Activated T-cell treated with anti-CD3 and anti-CD28 coated beads for 48 hours (primary cell): Measurements from ENCODE around the gene PPP2R2B.

Experiments
- DNase-seq: peaks from one replicate; pipeline ENCODE4 v3.0.0-alpha.2; 2020; ENCODE audit warnings: low read depth

PPP2R2B gene

DNA sequence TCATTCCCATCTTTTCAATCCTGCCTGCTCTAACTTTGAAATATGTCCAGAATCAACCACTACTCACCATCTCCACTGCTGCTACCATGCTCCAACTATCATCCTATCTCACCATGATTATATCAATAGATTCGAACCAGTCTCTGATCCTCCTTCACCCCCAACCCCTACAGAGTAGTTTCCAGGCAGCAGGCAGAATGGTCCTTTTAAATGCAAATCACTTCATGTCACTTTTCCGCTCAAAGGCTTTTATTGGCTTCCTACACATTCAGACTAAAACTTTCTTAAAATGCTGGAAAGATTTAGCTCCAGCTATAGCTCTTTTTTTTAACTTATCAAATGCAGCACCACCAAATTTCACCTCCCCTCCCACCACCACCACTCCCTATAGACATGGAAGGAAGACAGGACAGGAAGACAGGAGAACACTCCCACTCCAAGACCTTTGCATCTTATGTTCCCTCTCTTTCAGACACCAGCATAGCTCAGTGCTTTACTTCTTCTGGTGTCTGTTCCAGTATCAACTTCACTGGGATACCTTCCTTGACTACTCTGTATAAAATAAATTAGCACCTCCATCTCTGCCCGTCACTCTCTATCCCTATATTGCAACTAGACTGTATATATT, 9.9 kb upstream of the PPP2R2B start:
- DNase-seq = no peak

DNA sequence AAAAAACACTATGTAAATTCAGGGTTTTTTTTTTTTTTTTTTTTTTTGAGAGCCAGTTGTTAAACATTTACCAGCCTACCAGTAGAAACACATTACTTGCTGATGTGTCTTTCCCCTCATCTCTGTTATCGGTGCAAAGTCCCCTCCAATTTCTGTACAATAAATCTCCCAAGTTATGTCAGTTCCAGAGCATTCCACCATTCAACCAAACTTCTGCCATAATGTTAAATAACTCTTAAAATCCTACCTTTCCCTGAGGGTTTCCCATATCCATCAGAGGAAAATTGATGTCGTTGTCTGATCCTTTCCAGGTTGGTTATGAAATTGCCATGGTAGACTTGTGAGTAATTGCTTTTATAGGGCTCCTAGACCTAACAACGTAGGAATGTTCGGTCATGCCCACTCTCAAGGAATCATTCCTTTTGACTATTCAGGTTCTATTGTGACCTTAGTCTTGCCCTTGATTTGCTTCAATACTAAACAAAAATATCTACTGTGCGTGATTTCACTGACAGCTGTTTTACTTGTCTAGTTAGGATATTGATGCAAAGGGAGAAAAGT, 5.6 kb upstream of the PPP2R2B start:
- DNase-seq = no peak

DNA sequence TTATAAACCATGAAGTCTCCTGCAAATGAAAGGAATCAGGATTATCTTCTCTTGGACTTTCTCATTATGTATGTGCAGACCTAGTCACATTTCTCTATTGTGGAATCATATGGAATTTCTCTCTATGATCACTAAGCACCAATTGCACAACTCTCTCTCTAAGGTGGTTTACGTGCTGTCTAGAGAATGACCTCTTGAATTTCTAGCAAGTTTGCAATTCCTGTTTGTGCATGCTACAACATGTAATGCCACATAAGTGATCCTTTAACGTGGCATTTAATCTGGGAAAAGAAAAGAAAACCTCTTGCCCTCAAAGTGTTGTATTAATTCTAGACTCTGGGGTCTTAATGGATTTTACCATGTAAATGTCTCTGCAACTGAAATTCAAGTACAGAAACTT, 5.0 kb upstream of the PPP2R2B start:
- DNase-seq = no peak

DNA sequence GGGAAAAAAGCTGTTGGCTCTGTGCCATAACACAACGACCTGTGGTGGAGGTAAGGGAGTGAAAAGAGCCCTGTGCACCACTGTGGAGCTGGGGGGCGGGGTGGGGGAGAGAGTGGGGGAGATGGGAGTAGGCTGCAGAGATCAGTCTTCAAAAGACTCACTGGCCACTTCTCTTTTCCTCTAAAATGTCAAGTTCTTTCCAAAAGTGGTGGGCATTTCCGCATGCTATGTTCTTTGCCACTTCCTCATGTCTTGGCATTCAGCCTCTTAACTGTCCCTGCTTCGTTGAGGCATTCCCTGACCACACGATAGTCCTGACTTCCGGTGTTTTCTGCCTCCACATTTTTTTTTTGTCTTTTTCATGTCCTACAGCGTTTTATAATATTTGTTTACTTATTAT, 2.4 kb upstream of the PPP2R2B start:
- DNase-seq = no peak

DNA sequence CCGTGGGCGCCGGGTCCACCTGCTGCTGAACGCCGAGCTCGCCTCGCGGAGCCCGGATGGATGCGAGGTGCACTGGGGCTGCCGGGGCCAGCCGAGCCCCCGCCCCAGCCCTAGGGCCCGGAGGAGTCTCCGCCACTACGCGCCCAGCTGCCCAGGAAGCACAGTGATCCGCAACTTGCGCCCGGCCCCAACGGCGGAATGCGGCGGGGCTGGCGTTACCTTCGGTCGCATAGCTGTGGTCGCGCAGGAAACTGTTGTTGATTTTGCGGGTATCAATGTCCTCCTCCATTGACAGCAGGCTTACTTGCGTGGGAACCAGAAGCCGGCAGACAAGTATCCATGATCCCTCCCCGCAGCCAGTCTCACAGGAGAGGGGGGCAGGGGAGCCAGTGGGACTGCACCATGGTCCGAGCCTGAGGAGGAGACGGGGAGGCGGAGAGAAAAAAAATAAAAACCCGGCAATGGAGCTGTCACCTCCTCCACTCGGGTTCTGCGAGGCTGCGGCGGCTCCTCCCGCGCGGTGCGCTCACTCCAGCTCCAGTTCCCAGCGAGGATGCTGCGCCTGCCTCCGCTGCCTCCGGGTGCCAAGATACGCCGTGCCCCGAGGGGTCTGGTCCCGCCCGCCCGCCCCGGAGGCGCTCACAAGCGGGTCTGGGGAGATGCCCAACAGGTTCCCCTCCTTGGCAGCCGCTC, 628 bp downstream of the PPP2R2B start:
- no peak for DNase-seq

DNA sequence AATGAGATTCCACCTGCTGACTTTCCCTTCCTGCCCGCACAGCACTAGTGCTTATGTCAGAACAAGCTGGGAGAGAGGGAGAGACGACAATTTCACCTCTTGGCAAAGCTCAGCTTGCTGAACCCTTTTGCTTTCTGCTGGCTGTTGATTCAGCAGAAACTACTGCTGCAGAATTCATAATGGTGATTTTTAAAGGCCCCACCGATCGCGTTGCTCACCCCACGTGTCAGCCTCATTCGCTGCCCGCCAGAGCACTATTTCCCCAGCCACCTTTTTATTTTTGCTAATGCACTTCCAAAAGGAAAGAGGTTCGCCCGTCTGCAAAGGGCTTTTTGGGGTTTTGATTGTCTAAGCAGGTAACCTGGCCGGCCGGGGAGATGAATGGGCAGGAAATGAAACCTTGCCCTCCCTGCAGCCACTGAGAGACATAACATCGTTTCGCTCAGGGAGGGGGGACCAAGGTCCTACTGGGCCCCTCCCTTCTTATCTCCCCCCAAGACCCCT, 1.3 kb downstream of the PPP2R2B start:
- DNase-seq = no peak

DNA sequence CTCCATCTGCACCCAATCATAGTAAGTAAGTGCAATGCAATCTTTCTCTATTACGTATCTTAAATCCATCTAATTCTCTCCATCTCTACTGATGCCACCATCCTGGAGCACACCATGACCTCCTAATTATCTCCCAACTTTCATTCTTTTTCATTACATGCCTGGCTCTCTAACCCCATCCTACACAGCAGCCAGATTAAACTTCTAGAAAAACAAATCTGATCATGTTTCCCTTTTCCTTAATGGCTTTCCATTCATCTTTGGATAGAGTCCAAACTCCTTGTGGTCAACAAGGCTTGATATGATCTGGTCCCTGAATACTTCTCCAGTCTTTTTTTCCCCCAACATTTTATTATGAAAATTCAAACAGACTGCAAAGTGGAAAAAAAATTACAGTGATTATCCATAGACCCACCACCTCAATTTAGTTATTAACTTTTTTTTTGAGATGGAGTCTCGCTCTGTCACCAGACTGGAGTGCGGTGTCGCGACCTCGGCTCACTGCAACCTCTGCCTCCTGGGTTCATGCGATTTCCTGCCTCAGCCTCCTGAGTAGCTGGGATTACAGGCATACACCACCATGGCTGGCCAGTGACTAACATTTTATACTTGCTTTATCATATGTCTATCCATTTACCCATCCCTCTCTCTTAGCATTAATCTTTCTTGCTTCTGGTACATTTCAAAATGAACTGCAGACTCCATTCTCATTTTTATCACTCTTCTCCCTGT, 5.2 kb downstream of the PPP2R2B start:
- no peak for DNase-seq

DNA sequence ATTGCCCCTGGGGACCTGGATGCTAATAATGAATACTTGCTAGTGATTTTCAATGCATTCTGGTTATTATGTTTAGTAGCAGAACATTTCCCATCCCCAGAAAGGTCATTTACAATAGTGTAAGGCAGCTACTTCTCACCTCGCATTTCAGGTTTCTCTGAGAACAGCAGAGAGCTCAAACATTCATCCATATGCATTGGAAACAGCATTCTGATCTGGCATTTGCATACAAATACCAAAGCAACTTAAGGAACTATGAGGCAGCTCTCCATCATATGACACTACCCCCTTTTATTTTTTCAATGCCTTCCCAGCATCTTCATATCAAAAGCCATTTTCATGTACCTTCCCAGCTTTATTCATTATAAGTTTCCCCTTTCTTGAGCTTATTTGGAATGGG, 6.4 kb downstream of the PPP2R2B start:
- no peak for DNase-seq

DNA sequence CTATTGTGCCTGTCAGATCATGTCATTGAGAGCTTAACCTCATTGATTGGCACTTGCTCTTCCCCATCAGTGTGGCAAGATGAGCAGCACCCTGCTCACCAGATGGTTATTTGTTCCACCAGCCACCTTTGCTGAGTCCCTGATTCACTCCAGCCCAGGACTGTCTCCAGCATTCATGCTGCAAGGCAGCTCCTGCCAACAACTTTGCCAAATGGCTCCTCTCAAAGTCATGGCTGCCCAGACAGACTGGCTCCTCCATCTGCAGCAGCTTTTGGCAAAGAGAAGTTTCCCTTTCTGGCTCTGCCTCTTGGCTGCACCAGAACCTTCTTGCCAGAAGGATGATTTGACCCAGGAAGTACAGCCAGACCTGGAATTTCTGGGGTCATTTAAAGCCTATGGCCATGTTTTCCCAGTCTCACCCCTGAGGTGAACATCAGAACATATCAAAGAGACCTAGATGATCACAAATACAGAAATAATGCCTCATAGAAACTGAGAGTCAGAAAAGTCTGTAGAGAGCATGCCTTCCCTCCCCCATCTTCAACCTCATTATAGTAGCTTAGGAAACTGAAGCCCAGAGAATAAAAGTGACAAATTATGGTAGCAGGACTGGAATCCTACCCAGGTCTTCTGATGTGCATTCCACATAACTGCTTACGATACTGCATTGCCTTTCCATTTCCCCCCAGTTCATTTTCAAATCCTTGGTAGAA, 10.4 kb downstream of the PPP2R2B start:
- no peak for DNase-seq

DNA sequence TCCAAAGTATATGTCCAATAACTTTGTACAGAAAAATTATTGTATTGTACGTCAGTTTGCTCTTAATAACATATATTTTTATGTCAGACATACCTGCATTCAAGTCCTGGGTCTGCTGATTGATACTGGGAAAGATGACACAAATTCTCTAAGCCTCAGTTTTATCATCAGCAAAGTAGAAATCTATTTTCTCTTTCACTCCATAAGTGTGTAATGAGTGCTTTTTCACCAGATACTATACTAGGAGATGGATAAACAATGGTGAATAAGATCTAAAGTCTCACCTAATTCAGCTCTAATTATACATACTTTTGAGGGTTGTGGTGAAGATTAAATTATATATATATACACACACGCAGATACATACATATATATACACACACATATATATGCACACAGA, 12.3 kb downstream of the PPP2R2B start:
- no peak for DNase-seq

DNA sequence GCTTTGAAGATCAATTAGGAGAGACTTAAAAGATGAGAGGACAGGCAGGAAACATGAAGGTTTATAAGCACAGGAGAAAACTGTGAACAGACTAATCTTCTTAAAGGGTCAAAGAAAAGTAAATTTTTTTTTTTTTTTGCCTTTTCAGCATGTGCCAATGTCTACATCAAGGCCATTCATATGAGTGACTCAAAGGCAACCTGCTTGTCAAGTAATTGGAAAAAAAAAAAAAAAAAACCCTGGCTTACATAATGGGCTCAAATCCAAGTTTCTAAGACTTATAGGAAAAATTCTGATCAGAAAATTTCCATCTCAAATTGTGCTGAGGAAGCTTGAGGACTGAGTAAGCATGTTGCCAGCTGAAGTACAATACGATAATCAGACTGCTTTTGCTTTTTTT, 15.9 kb downstream of the PPP2R2B start:
- no peak for DNase-seq

DNA sequence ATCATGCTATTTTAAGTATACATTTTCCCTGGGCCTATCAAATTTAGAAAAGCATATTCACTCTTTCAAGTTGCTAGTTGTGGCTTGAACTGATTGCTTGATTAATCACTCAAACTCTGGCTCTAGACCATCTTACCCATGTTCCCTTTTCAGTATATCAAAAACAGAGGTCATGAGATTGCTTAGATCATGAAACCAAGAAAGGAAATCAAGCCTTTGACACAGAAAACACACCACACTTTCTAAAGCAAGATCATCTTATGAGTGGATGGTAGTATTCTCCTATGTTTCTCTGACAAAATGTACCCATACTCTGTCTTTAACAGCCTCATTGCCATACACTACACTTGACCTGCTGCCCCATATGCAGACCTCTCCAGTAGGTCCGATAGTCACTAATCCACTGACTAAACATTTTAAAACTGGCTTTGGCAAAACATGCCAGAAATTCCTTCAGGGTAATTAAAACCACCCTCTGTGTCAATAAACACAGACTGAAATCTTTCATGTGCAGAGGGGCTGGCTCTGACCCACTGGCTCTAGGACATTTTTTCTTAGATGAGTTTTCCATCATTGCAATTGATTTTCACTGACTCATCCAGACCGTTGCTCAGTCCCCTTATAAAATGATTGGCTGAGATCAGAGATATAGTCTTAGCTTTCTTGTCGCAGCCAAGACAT, 18.2 kb downstream of the PPP2R2B start:
- no peak for DNase-seq

DNA sequence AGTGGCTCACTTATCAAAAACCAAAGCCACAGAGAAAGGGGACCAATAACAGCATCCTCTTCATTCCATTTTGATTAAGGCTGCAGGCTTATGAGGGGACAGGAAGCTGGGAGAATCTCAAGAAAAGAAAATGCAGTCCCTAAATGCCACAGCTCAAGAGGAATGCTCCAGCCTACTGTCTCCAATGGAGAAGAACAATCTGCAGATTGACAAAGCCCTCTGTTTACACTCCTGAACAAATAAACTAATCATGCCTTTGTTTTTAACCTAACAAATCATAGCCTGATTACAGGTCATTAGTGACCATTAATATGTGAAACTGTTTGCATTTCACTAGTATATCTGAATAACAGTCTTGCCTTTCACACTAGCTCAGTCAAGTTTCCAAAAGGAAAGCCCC, 26.5 kb downstream of the PPP2R2B start:
- DNase-seq = no peak

DNA sequence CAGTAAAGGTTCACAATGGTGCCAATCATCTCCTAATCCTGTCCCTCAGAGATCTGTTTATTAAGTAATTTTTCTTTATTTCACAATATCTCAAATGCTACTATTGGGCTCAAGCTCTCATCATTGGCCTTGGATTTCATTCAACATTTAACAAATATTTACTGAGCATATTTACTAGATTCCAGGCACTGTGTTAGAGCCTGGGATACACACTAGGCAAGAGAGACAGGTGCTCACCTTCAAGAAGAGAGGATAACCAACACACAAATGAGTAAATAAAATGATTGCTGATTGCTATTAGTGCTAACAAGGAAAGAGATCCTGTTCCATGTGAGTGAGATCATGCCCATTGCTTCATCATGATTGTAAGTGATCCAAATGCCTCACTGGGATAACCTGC, 27.4 kb downstream of the PPP2R2B start:
- no peak for DNase-seq

DNA sequence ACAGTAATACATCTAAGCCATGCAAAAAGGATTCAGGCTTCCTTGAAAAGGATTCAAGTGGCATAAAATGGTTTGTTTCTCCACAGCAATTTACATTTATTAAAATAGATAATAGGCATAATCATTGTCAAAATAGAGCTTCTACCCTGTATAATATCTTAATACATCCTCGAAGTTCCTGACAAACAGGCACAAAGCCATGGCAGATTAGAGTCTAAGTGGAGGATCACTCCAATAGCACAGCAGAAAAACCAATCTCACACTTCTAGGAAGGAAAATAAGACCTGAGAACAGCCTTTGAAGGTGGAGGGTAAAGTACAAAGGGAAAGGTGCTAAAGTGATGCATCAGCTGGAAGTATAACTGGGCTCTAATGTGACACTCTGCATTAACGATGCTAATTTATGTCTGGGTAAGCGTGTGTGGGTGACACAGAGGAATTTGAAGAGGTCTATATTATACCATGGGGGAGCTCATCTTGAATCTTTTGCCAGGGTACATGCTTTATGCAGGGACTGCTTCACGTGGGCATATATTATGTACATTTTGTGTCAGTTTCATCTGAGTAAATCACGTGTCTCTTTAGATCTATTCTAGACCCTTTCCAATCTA, 28.8 kb downstream of the PPP2R2B start:
- no peak for DNase-seq

DNA sequence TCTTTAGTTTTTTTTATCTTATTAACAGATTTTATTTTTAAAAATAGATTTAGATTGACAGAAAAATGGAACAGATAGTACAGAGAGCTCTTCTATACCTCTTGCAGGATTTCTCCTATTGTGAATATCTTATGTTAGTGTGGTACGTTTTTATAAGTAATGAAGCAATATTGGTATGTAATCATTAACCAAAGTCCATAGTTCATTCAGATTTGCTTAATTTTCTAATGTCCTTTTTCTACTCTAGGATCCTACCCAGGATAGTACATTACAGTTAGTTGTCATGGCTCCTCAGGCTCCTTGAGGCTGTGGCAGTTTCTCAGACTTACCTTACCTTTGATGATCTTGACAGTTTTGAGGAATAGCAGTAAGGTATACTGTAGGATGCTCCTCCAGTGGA, 30.4 kb downstream of the PPP2R2B start:
- no peak for DNase-seq

DNA sequence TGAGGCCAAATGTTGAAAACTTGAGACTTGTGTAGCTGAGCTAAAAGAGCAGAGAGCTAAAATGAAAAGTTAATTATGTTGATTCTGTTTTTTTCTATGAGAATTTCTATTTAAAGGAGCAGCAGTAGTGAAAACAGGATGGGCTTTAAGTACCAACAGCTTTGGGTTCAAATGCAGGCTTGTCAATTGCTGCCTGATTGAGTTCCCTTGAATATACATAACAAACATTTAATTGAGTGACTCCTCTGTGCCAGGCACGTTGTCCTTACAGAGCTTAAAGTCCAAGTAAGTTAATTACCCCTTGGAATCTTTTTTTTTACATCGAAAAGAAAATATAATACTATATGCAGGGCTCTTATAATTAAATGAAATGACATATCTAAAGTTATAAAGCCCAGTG, 38.5 kb downstream of the PPP2R2B start:
- DNase-seq = no peak

DNA sequence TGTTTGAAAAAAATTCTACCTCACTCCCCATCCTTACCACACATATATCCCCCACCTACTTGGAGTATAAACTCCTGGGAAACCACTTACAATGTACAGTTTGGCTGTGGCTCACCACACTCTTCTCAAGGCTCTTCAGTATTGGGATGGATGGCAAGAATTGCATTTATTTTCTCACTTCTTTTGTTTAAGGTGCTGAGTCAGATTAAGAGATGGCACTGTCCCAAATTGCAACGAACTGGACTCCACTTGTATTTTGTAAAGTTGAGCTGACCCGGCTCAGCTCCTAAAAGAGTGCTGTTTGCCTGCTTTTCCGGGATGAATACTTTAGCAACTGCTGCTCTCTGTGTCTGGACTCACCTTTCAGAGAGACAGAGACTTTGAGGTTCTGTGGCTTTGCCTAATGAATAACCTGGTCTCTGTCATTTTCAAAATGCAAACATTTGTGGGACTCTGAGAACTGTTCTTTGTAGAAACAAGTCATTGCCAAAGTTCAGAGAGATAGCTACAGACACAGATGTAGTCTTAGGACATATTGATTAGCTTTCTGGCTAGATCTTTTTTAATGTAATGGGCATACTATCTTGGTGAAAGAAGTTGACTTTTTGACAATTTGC, 42.2 kb downstream of the PPP2R2B start:
- no peak for DNase-seq

DNA sequence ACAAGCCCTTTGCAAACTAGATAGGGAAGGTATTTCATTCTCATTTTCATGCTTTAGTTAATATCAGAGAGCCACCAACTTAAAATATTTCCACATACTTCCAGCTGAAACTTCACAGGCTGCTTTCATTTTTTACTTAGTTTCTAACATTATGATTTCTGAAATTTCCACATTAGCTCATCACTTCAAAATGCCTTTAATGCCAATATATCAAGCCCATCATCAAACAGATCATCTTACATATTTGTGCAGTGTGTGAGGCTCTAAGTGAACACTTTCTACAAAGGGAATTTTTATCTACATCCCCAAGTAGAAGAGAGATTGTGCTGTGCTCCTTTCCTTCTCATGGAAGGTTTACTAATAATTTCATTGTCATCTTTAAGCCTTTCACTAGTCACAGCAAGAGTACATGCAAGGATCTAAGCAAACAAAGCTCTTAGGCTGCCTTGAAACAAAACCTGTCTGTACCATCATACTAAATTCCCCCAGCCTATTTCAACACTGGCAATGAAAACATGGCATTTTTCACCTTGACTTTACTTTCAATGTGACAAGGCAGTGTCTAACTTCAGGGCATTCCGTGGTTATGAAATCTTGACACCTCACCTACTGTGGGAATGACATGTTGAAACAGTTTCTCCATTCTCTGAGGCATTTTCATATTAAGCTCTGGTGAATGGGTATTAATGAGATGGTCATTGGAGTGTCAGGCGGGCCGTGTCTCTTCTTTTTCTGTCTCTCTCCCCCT, 45.4 kb downstream of the PPP2R2B start:
- DNase-seq = no peak

DNA sequence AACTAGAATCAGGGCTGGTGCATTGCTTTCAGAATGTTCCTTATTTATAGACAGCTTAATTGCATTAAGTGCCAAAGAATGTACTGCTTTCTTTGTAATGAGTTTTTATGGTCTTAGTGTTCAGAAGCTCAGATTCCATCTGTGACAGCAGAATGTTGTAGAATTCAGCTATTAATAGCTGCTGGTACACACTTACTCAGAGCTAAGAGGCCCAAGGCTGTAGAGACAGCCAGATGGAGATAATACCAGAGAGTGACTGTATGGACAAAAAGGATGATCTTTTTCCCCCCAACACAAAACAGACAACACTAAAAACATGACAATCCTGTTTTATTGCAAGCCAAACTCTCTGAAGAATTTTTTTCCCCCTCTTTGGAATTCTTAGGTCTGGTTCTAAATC, 50.2 kb downstream of the PPP2R2B start:
- no peak for DNase-seq
